ENCODE measurements around the gene PLEKHH1. TPM values are rescaled to one million over a fixed set of nuclear protein-coding genes. Genes with fewer than 3 reads are reported as not detected.

The PLEKHH1 gene
- total and polyA plus RNA-seq, 9 of the 15 experiments (the other 6 are each of a cell fraction or from before 2014, with no cell fraction given) = 0.76 to 5.9 (median 2.9) TPM

- H2AFZ ChIP-seq (ENCODE audit: low read depth, low read length) = no peak overlapping the region
- H3K27ac ChIP-seq (ENCODE audit: extremely low read depth, low read depth, low read length) = no peak overlapping the region
- in situ Hi-C loops (cut with MboI) = no loop called here
- H3K9ac ChIP-seq (ENCODE audit: insufficient read depth in 1 of 2, low read depth in 2 of 2, low read length in 2 of 2) = no peak overlapping the region
- H3K9me3 ChIP-seq (replicated peaks; ENCODE audit: control insufficient read depth, insufficient read depth, low read depth, low read length) = no peaks in the 10 kb centered on the region
- no peaks in the 10 kb centered on the region for H3K9me1 ChIP-seq (ENCODE audit: control insufficient read depth, insufficient read depth, low read length)
- intact Hi-C loops (cut with micrococcal nuclease) = no loop called here
- 15% methylated on average over 3 of the region's 3 CpGs for WGBS (ENCODE audit: insufficient coverage, low coverage, missing lambda C conversion rate)
- CTCF ChIA-PET (ENCODE audit: low intra/inter-chr PET ratio) = no interaction called here
- TF ChIP-seq PTRF (tag; IDR thresholded peaks at IDR 0.05) = no peak
- no peak for TF ChIP-seq ZNF133 (CRISPR knock-in tag; IDR thresholded peaks at IDR 0.05)
- no peak for TF ChIP-seq PHF8 (IDR thresholded peaks at IDR 0.05; ENCODE audit: borderline replicate concordance, low read length)
- no peak for TF ChIP-seq U2AF2 (optimal IDR thresholded peaks at IDR 0.05; ENCODE audit: low read depth, low read length)
- TF ChIP-seq SIN3B (IDR thresholded peaks at IDR 0.05; ENCODE audit: low read depth) = no peak
- H3K4me1 ChIP-seq (replicated peaks in 1 of 2; ENCODE audit: control insufficient read depth in 2 of 2, insufficient read depth in 2 of 2, low read length in 2 of 2) = no peaks in the 10 kb centered on the region
- no peaks in the 10 kb centered on the region for H3K36me3 ChIP-seq (ENCODE audit: control insufficient read depth, insufficient read depth, low read length)
- BruUV-seq (replicated peaks) = no TSS peak
- H4K20me1 ChIP-seq (replicated peaks; ENCODE audit: control insufficient read depth, insufficient read depth, low read length) = no peaks in the 10 kb centered on the region
- POLR2A ChIA-PET = no interaction called here
- no peak overlapping the region for H3K4me3 ChIP-seq
- no peaks in the 10 kb centered on the region for H3K79me2 ChIP-seq (ENCODE audit: control insufficient read depth, insufficient read depth, low read length)
- FAIRE-seq (no peak), DNase-seq (ENCODE audit: extremely low read depth in 1 of 4, low spot score in 3 of 4) (no peak), ATAC-seq (no peak)
- H3K4me2 ChIP-seq (ENCODE audit: insufficient read depth, low read length) = no peak overlapping the region
- no peaks in the 10 kb centered on the region for H3K27me3 ChIP-seq (ENCODE audit: control insufficient read depth in 2 of 2, insufficient read depth in 2 of 2, low read length in 2 of 2)
Measured at GRCh38 chr14:67553547-67553946, 20.5 kb downstream of the PLEKHH1 start.

- ChIA-PET POLR2A (interaction anchor here (0.5 kb wide), 1 partner anchor 9 kb away, joined by 3 read pairs; no protein-coding TSS in a partner anchor), CTCF (ENCODE audit: low intra/inter-chr PET ratio) (no interaction called here)
- Histone ChIP-seq H3K79me2 (ENCODE audit: control insufficient read depth, insufficient read depth, low read length) (no peaks in the 10 kb centered on the region), H3K27me3 (ENCODE audit: control insufficient read depth in 2 of 2, insufficient read depth in 2 of 2, low read length in 2 of 2) (no peaks in the 10 kb centered on the region), H3K4me3 (no peak overlapping the region), H3K9ac (ENCODE audit: insufficient read depth in 1 of 2, low read depth in 2 of 2, low read length in 2 of 2) (no peak overlapping the region), H3K9me3 (replicated peaks; ENCODE audit: control insufficient read depth, insufficient read depth, low read depth, low read length) (no peaks in the 10 kb centered on the region), H3K36me3 (ENCODE audit: control insufficient read depth, insufficient read depth, low read length) (no peaks in the 10 kb centered on the region; the same call in 2 of the 3 replicates), H3K9me1 (ENCODE audit: control insufficient read depth, insufficient read depth, low read length) (no peaks in the 10 kb centered on the region), H3K4me2 (ENCODE audit: insufficient read depth, low read length) (no peak overlapping the region), H2AFZ (ENCODE audit: low read depth, low read length) (no peak overlapping the region), H4K20me1 (replicated peaks; ENCODE audit: control insufficient read depth, insufficient read depth, low read length) (no peaks in the 10 kb centered on the region), H3K4me1 (replicated peaks in 1 of 2; ENCODE audit: control insufficient read depth in 2 of 2, insufficient read depth in 2 of 2, low read length in 2 of 2) (no peaks in the 10 kb centered on the region), H3K27ac (ENCODE audit: extremely low read depth, low read depth, low read length) (no peak overlapping the region)
- TF ChIP-seq HLTF (IDR thresholded peaks at IDR 0.05) = no peak
- TF ChIP-seq ILF3 (IDR thresholded peaks at IDR 0.05; ENCODE audit: borderline replicate concordance) = no peak
- TF ChIP-seq NFE2 (IDR thresholded peaks at IDR 0.05; ENCODE audit: low read depth) = no peak
- no peak for TF ChIP-seq ZKSCAN1 (IDR thresholded peaks at IDR 0.05; ENCODE audit: low read depth, low read length)
- no peak for TF ChIP-seq HMGXB4 (CRISPR knock-in tag; IDR thresholded peaks at IDR 0.05)
- ATAC-seq = no peak
- no peak for FAIRE-seq
- DNase-seq (ENCODE audit: extremely low read depth in 1 of 4, low spot score in 3 of 4) = no peak
- BruUV-seq (replicated peaks) = no TSS peak
- in situ Hi-C loops (cut with MboI) = no loop called here
- intact Hi-C loops (cut with micrococcal nuclease) = no loop called here
- WGBS (ENCODE audit: insufficient coverage, low coverage, missing lambda C conversion rate) = 5% methylated on average over 3 of the region's 7 CpGs
Measured at GRCh38 chr14:67554341-67554740, 21.3 kb downstream of the PLEKHH1 start.

Measured in K562 (cell line).